A549 treated with AZD9567 at 1 μM for 4 hours (cell line): Measurements from ENCODE around the gene ATP2B3. TPM values are rescaled to one million over a fixed set of nuclear protein-coding genes. Genes with fewer than 3 reads are reported as not detected.

Experiments
- total RNA-seq: library from RNA; stranded (reverse); fragments of 200-300 nt; extraction: Qiagen RNA extraction; gene quantifications from 5 replicates; pipeline ENCODE4 v1.2.3, GENCODE V29; 2022; ENCODE audit not compliant: insufficient read depth

The ATP2B3 gene
- 0.03 to 0.12 TPM (median 0.08 TPM) in 4 of 5 replicates, not detected in the other for total RNA-seq

DNA sequence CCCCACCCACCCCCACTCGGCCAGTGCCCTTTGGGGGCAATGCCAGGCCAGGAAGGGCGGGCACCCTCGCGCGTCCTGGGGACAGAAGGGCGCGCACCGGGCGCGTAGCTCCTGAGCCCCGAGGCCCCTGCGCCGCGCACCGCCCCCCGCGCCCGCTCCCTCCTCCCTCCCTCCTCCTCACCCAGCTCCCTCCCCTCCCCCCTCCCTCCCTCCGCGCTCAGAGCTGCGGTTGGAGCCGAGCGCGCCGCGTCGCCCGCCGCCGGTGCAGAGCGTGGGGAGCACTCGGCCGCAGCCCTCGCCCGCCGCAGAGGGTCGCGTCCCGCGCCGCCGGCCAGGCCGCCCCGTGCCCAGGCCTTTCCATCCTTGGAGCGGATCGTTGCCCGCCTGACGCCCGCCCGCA is at the start of gene ATP2B3:
ATP2B3 (plus strand) TSS at position 220 of the 400 bp plus-strand sequence. CDS start 18,606 bp downstream, outside the sequence.

DNA sequence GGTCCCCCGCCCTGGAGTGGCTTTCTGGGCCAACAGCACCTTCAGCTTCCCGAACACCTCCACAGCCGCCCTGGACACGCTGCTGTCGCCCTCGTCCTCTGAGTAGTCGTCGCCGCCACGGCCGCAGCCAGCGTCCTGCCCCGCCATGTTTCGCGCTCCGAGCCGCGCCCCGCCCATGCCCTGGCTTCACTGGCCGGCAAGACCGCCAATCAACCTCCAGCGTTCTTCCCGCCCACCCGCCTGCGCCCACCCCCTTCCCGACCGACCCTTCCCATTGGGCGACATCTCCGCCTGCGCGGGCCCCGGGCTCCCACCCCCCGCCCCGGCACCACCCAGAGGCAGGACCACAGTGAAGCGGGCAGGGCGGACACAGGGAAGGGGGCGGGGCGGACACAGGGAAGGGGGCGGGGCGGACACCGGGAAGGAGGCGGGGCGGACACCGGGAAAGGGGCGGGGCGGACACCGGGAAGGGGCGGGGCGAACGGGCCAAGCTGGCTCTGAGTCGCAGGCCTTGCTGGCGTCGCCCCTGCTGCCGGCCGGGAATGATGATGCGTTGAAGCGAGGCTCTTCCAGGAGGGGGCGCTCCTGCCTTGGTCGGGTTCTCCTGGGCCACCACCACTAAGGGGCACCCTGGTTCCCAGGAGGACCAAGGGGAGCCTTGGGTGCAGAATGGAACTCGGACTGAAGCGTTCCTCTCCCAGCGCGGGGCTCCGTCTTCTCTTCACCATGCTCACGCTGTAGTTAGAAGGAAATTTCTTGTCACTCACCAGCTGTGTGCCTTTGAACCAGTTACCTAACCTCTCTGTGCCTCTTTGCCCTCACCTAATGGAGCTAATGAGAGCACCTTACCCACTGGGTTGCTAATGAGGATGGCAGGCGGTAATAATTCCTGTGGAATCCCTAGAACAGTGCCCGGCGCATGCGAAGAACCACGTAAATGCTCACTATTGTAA is 46.8 kb upstream of the ATP2B3 start, which contains the start of gene HAUS7:
HAUS7 (minus strand) TSS at position 166 of the 953 bp plus-strand sequence; CDS start at position 147, 19 bp downstream.

DNA sequence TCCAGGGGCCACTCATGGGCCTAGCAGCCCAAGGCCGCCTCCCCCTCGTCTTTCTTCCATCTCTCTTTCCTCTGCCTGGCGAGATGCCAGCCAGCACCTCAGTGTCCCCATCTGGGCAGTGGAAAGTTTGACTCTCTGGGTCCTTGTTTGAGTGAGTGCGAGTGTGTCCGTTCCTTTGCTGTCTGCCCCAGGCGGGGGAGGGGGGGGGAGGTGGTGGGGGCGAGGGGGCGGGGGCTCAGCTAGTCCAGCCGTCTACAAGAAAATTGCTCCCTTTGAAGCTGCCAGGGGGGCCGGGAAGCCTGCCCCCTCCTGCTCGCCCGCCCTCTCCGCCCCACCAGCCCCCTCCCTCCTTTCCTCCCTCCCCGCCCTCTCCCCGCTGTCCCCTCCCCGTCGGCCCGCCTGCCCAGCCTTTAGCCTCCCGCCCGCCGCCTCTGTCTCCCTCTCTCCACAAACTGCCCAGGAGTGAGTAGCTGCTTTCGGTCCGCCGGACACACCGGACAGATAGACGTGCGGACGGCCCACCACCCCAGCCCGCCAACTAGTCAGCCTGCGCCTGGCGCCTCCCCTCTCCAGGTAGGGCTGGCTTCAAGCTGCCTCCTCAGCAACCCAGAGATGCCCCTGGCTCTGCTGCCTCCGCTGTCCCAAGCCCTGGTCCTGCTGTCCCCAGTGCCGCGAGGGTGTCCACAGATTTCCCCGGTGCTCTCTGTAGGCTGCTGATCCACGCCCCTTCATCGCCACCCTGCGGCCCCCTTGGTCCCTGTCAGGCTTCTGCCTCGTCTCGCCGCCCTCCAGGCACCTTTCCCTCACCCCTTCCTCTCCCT is 22.7 kb upstream of the ATP2B3 start, which contains the start of gene BGN:
BGN (plus strand) TSS at position 440 of the 821 bp plus-strand sequence. CDS start 9,652 bp downstream, outside the sequence.

DNA sequence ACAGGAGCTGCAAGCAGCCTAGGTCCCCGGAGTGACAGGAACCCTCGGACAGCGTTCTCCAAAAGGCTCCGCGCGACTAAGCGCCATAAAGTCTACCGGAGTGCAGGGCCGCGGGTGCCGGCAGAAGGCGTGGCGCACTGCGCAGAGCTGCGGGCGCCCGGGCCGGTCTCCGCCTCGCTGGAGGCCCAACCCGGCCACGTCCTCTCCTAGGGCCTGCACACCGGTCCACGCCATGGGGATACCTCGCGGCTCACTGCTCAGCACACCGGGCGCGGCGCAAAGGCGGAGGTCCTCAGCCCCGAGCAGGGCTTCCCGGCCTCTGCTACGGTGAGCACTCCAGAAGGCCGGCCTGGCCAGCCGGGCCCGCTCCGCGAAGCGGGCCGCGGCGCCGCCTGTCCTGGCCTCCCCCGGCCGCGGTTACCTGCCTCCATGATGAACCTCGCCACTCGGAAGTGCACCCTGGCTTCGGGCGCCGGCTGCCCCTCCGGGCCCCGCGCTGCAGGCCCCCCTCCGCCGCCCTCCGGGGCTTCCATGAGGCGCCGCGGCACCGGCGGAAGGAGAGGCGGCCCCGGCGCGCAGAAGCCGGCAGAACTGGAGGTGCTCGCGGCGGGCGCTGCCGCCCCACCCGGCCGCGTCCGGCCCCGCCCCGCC is 81.2 kb downstream of the ATP2B3 start, which contains the start of gene CCNQ:
CCNQ (minus strand) TSS at position 599 of the 651 bp plus-strand sequence; CDS start at position 533, 66 bp downstream.

Other genes with a start within 250 kb of the ATP2B3 start
- gene PNMA6F, start 195.9 kb upstream of the ATP2B3 start, total RNA-seq, result not detected in 5 replicates
- gene ZNF275, start 183.5 kb upstream of the ATP2B3 start, total RNA-seq, result 5.1 to 8.0 TPM (median 6.3 TPM) in 5 replicates
- 0.03 to 0.05 TPM in 2 of 5 replicates, not detected in the others for gene PNMA6E, start 116.3 kb upstream of the ATP2B3 start, total RNA-seq
- 0.41 to 0.71 TPM (median 0.54 TPM) in 5 replicates for gene ZFP92, start 106.2 kb upstream of the ATP2B3 start, total RNA-seq
- gene TREX2, start 71.6 kb upstream of the ATP2B3 start, total RNA-seq, result 1.6 to 2.4 TPM (median 1.8 TPM) in 4 of 5 replicates, not detected in the other
- gene HAUS7, start 47.1 kb upstream of the ATP2B3 start, total RNA-seq, result 36.5 to 61.4 TPM (median 54.7 TPM) in 5 replicates
- not detected in 5 replicates for gene BGN, start 22.7 kb upstream of the ATP2B3 start, total RNA-seq
- gene CCNQ, start 81.5 kb downstream of the ATP2B3 start, total RNA-seq, result 44.9 to 66.0 TPM (median 62.5 TPM) in 5 replicates
- 1.2 to 2.2 TPM (median 1.4 TPM) in 5 replicates for gene DUSP9, start 129.6 kb downstream of the ATP2B3 start, total RNA-seq
- 0.09 to 0.29 TPM (median 0.19 TPM) in 4 of 5 replicates, not detected in the other for gene PNCK, start 156.2 kb downstream of the ATP2B3 start, total RNA-seq
- 11.7 to 38.2 TPM (median 12.2 TPM) in 5 replicates for gene SLC6A8, start 170.3 kb downstream of the ATP2B3 start, total RNA-seq
- 353 to 447 TPM (median 363 TPM) in 5 replicates for gene BCAP31, start 206.7 kb downstream of the ATP2B3 start, total RNA-seq
- 3.6 to 4.2 TPM (median 4.0 TPM) in 5 replicates for gene ABCD1, start 207.2 kb downstream of the ATP2B3 start, total RNA-seq
- gene PLXNB3, start 246.6 kb downstream of the ATP2B3 start, total RNA-seq, result 3.4 to 4.6 TPM (median 3.9 TPM) in 5 replicates